HCT116 (cell line): ENCODE data around the gene IGFBP7. TPM values are rescaled to one million over a fixed set of nuclear protein-coding genes. Genes with fewer than 3 reads are reported as not detected.

Source experiments
- ATAC-seq: fragments of 200-7000 bp; cut with Tn5 transposase; 2 replicates; pipeline ENCODE4 v1.9.1; 2020; ENCODE audit warnings: mild to moderate bottlenecking, moderate library complexity
- BruUV-seq: library from RNA; stranded (reverse); fragments of 400-500 nt; replicated peaks from 2 replicates; lab custom pipeline; 2021; lab: Mats Ljungman, UMichigan
- CTCF ChIA-PET: fragments of 300-600 bp; sonication (Branson Sonifier 250); formaldehyde crosslinking; loops from one replicate; lab custom pipeline; 2021; ENCODE audit warnings: antibody characterized with exemption; lab: Charles Lee
- POLR2A ChIA-PET: fragments of 300-600, 350-600 bp; sonication (Branson Sonifier 250); formaldehyde crosslinking; loops from one replicate; lab custom pipeline; 2021; ENCODE audit warnings: antibody characterized with exemption; lab: Charles Lee
- RAD21 ChIA-PET, 2 experiments: fragments of 300-600 bp; sonication (Branson Sonifier 250); formaldehyde crosslinking; loops; one replicate each; lab custom pipeline; 2023; ENCODE audit warnings: low total read pairs in 2 of 2; ENCODE audit not compliant: uncharacterized antibody in 2 of 2, unreplicated experiment in 2 of 2, low non-redundant PET in 1 of 2; lab: Charles Lee
- DNase-seq: peaks from one replicate; pipeline ENCODE4 v3.0.0-alpha.2; 2010; ENCODE audit warnings: low read depth, low spot score
- H2AFZ ChIP-seq: fragments of 200-600 bp; shearing (Covaris generic), sonication (generic); 2 replicates; pipeline ENCODE4 v1.6.1; 2017; ENCODE audit warnings: low read depth, mixed run types, mixed read lengths, antibody characterized with exemption, low read length; ENCODE audit not compliant: poor library complexity, severe bottlenecking
- H3K27ac ChIP-seq: 2 replicates; pipeline ENCODE4 v1.5.1; 2012; ENCODE audit warnings: low read depth, low read length
- H3K27me3 ChIP-seq: fragments of 200-600 bp; sonication (generic); 2 replicates; pipeline ENCODE4 v1.6.1; 2016; ENCODE audit warnings: mixed run types, low read length, mixed read lengths; ENCODE audit not compliant: insufficient read depth
- H3K36me3 ChIP-seq, 2 experiments: fragments of 200-500 bp in 1 of 2; fragments of 200-600 bp in 1 of 2; sonication (Bioruptor generic) in 1 of 2; sonication (generic) in 1 of 2; 2 replicates each; pipeline versions ENCODE4 v1.5.1 to v1.6.1; 2014 to 2016; ENCODE audit warnings: low read length in 2 of 2, inconsistent platforms in 1 of 2, mixed read lengths in 1 of 2, mixed run types in 1 of 2; ENCODE audit not compliant: insufficient read depth in 2 of 2, control insufficient read depth in 1 of 2
- H3K4me1 ChIP-seq, 2 experiments: fragments of 200-600 bp in 1 of 2; sonication (generic) in 1 of 2; 2 replicates each; pipeline versions ENCODE4 v1.5.1 to v1.6.1; 2012 to 2017; ENCODE audit warnings: low read length in 2 of 2, inconsistent platforms in 1 of 2, mild to moderate bottlenecking in 1 of 2, mixed read lengths in 1 of 2, mixed run types in 1 of 2, moderate library complexity in 1 of 2; ENCODE audit not compliant: insufficient read depth in 2 of 2, control insufficient read depth in 1 of 2
- H3K4me2 ChIP-seq: fragments of 200-600 bp; sonication (generic); 2 replicates; pipeline ENCODE4 v1.6.1; 2017; ENCODE audit warnings: mixed run types, low read length, mixed read lengths
- H3K4me3 ChIP-seq, 2 experiments: fragments of 200-600 bp in 1 of 2; sonication (generic) in 1 of 2; replicated peaks in 1 of 2; 2 replicates each; pipeline ENCODE4 v1.5.1; 2011 to 2016; ENCODE audit warnings: low read length in 2 of 2, control low read depth in 1 of 2, low read depth in 1 of 2, mild to moderate bottlenecking in 1 of 2, mixed read lengths in 1 of 2, mixed run types in 1 of 2
- H3K79me2 ChIP-seq: fragments of 200-600 bp; sonication (generic); 2 replicates; pipeline ENCODE4 v1.6.1; 2017; ENCODE audit warnings: mild to moderate bottlenecking, mixed run types, low read length, moderate library complexity, mixed read lengths; ENCODE audit not compliant: insufficient read depth
- H3K9ac ChIP-seq: fragments of 200-600 bp; sonication (generic); 2 replicates; pipeline ENCODE4 v1.6.1; 2016; ENCODE audit warnings: low read length, mixed read lengths
- H3K9me2 ChIP-seq: fragments of 200-600 bp; sonication (generic), shearing (Covaris generic); 2 replicates; pipeline ENCODE4 v1.6.1; 2017; ENCODE audit warnings: mixed run types, mild to moderate bottlenecking, moderate library complexity; ENCODE audit not compliant: insufficient read depth
- H3K9me3 ChIP-seq, 2 experiments: fragments of 200-500 bp in 1 of 2; fragments of 200-600 bp in 1 of 2; sonication (Bioruptor generic) in 1 of 2; sonication (generic) in 1 of 2; 2 replicates each; pipeline ENCODE4 v1.6.1; 2014 to 2017; ENCODE audit warnings: low read length in 2 of 2, mixed read lengths in 2 of 2, inconsistent platforms in 1 of 2, low read depth in 1 of 2, mild to moderate bottlenecking in 1 of 2, mixed run types in 1 of 2, moderate library complexity in 1 of 2; ENCODE audit not compliant: control insufficient read depth in 1 of 2, insufficient read depth in 1 of 2
- H4K20me1 ChIP-seq: fragments of 200-600 bp; sonication (generic), shearing (Covaris generic); 2 replicates; pipeline ENCODE4 v1.6.1; 2017; ENCODE audit warnings: mixed run types, mild to moderate bottlenecking, moderate library complexity; ENCODE audit not compliant: insufficient read depth
- CBX3 ChIP-seq: IDR thresholded peaks from 2 replicates; pipeline ENCODE4 v1.6.1; 2012; ENCODE audit warnings: low read depth
- CTCF ChIP-seq, 3 experiments: fragments of 200-600 bp in 1 of 3; sonication (generic) in 1 of 3; IDR thresholded peaks in 2 of 3; conservative IDR thresholded peaks in 1 of 3; 2 replicates each; pipeline ENCODE4 v1.5.1; 2012 to 2017; ENCODE audit warnings: low read depth in 2 of 3, low read length in 2 of 3, antibody characterized with exemption in 1 of 3, borderline replicate concordance in 1 of 3, control low read depth in 1 of 3, mild to moderate bottlenecking in 1 of 3, mixed read lengths in 1 of 3, mixed run types in 1 of 3, moderate library complexity in 1 of 3; ENCODE audit not compliant: insufficient read depth in 1 of 3
- EGR1 ChIP-seq: IDR thresholded peaks from 2 replicates; pipeline ENCODE4 v1.6.1; 2012; ENCODE audit warnings: low read depth
- EZH2 ChIP-seq: fragments of 200-600 bp; sonication (generic); IDR thresholded peaks from 2 replicates; pipeline ENCODE4 v1.6.1; 2017; ENCODE audit warnings: antibody characterized with exemption, mixed run types
- EZH2phosphoT487 ChIP-seq: fragments of 200-600 bp; IDR thresholded peaks from 2 replicates; pipeline ENCODE4 v1.6.1; 2018; ENCODE audit warnings: antibody characterized with exemption, borderline replicate concordance
- FOSL1 ChIP-seq: IDR thresholded peaks from 2 replicates; pipeline ENCODE4 v1.6.1; 2012; ENCODE audit warnings: low read depth
- POLR2A ChIP-seq: IDR thresholded peaks from 2 replicates; pipeline ENCODE4 v1.7.0; 2011; ENCODE audit warnings: borderline replicate concordance; ENCODE audit not compliant: insufficient read depth, insufficient read length; ENCODE audit errors: extremely low read depth
- RAD21 ChIP-seq: IDR thresholded peaks from 2 replicates; pipeline ENCODE4 v1.6.1; 2012; ENCODE audit warnings: low read depth, mild to moderate bottlenecking
- SIN3A ChIP-seq: IDR thresholded peaks from 2 replicates; pipeline ENCODE4 v1.6.1; 2012; ENCODE audit warnings: low read depth
- TCF7L2 ChIP-seq: IDR thresholded peaks from 2 replicates; pipeline ENCODE4 v1.7.0; 2011; ENCODE audit warnings: borderline replicate concordance, inconsistent platforms; ENCODE audit not compliant: insufficient read depth, insufficient read length; ENCODE audit errors: extremely low read depth
- ZNF274 ChIP-seq: fragments of 200-500 bp; sonication (Bioruptor generic); IDR thresholded peaks from 2 replicates; pipeline ENCODE4 v1.6.1; 2014; ENCODE audit warnings: mild to moderate bottlenecking, low read depth, low read length, inconsistent platforms
- intact Hi-C: fragments of 100-400 bp; cut with micrococcal nuclease; formaldehyde crosslinking; loops from 2 replicates; pipeline ENCODE4 v1.10.0; 2022
- total RNA-seq: library from RNA; stranded (reverse); gene quantifications from one replicate; pipeline ENCODE4 v1.2.1, GENCODE V29; 2021; ENCODE audit not compliant: unreplicated experiment
- TF ChIP-seq, protein P1 (sequence below): IDR thresholded peaks from 2 replicates; pipeline ENCODE4 v1.6.1; 2011; ENCODE audit warnings: mild to moderate bottlenecking, low read length, moderate library complexity; ENCODE audit not compliant: insufficient replicate concordance; ENCODE audit errors: extremely low read depth
- TF ChIP-seq, protein P2 (sequence below): IDR thresholded peaks from 2 replicates; pipeline ENCODE4 v1.6.1; 2012; ENCODE audit warnings: low read depth

Gene IGFBP7
- total RNA-seq, 1 experiment from 2014 or later = 0.91 TPM

DNA sequence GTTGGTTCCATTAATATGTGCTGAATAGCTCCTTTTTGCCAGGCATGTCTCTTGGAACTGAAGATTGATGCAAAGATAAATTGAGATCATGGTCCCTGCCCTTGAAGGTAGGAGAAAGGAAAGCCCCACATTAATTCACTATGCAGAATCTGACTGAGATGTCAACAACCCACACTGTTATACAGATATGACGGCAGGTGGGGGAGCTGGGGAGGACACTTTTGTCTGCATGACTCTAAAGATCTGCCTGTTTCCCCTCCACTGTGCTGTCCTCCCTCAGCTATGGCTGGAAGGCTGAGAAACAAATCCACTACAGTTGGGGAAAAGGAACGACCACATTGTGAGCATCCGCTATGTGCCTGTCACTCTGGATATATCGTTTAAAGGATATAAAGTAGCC is 36.3 kb upstream of the IGFBP7 start (continued):
- TF ChIP-seq TCF7L2 (no peak), ZNF274 (no peak)

DNA sequence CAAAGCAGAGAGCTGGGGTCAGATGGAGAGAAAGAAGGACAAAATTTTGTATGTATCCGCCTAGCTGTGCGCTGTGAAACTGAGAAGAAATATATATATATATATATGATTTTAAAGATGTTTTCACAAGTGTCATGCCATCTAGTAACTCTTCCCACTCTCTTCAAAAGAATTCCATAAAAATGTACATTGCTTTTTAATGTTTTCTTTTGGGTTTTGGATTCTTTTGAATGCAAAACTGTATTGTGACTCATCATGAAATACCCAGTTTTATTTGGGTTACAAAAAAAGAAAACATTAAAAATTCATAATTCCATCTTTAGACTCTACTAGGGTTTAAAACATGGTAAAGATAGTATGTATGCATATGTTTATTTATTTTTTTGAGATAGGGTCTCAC is 34.3 kb upstream of the IGFBP7 start:
- Histone ChIP-seq H3K9ac (no peak overlapping the region), H3K79me2 (no peaks in the 10 kb centered on the region), H3K36me3 (no peaks in the 10 kb centered on the region), H3K9me2 (no peaks in the 10 kb centered on the region), H3K4me2 (no peak overlapping the region), H3K4me3 (no peak overlapping the region), H3K27me3 (peaks cover 22% of the 10 kb centered on the region), H3K27ac (no peak overlapping the region), H4K20me1 (no peaks in the 10 kb centered on the region), H3K4me1 (no peaks in the 10 kb centered on the region), H2AFZ (no peak overlapping the region), H3K9me3 (no peaks in the 10 kb centered on the region)
- DNase-seq (no peak), ATAC-seq (no peak)
- no peak for TF ChIP-seq EZH2phosphoT487
- TF ChIP-seq POLR2A = no peak
- TF ChIP-seq, protein P1, sequence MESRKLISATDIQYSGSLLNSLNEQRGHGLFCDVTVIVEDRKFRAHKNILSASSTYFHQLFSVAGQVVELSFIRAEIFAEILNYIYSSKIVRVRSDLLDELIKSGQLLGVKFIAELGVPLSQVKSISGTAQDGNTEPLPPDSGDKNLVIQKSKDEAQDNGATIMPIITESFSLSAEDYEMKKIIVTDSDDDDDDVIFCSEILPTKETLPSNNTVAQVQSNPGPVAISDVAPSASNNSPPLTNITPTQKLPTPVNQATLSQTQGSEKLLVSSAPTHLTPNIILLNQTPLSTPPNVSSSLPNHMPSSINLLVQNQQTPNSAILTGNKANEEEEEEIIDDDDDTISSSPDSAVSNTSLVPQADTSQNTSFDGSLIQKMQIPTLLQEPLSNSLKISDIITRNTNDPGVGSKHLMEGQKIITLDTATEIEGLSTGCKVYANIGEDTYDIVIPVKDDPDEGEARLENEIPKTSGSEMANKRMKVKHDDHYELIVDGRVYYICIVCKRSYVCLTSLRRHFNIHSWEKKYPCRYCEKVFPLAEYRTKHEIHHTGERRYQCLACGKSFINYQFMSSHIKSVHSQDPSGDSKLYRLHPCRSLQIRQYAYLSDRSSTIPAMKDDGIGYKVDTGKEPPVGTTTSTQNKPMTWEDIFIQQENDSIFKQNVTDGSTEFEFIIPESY = no peak
- no peak for TF ChIP-seq SIN3A
- no peak for TF ChIP-seq EGR1
- no peak for TF ChIP-seq EZH2
- TF ChIP-seq FOSL1 = no peak
- TF ChIP-seq CBX3 = no peak
- no peak for TF ChIP-seq RAD21
- TF ChIP-seq, protein P2, sequence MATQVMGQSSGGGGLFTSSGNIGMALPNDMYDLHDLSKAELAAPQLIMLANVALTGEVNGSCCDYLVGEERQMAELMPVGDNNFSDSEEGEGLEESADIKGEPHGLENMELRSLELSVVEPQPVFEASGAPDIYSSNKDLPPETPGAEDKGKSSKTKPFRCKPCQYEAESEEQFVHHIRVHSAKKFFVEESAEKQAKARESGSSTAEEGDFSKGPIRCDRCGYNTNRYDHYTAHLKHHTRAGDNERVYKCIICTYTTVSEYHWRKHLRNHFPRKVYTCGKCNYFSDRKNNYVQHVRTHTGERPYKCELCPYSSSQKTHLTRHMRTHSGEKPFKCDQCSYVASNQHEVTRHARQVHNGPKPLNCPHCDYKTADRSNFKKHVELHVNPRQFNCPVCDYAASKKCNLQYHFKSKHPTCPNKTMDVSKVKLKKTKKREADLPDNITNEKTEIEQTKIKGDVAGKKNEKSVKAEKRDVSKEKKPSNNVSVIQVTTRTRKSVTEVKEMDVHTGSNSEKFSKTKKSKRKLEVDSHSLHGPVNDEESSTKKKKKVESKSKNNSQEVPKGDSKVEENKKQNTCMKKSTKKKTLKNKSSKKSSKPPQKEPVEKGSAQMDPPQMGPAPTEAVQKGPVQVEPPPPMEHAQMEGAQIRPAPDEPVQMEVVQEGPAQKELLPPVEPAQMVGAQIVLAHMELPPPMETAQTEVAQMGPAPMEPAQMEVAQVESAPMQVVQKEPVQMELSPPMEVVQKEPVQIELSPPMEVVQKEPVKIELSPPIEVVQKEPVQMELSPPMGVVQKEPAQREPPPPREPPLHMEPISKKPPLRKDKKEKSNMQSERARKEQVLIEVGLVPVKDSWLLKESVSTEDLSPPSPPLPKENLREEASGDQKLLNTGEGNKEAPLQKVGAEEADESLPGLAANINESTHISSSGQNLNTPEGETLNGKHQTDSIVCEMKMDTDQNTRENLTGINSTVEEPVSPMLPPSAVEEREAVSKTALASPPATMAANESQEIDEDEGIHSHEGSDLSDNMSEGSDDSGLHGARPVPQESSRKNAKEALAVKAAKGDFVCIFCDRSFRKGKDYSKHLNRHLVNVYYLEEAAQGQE = no peak
- TF ChIP-seq CTCF (IDR thresholded peaks at IDR 0.05 in 2 of 3, conservative IDR thresholded peaks at IDR 0.05 in 1 of 3; ENCODE audit: borderline replicate concordance in 1 of 3, insufficient read depth in 1 of 3, low read depth in 2 of 3, low read length in 2 of 3) = no peak
- ChIA-PET POLR2A (no interaction called here), CTCF (no interaction called here), RAD21 (no interaction called here)
- intact Hi-C loops = no loop called here
- no TSS peak for BruUV-seq
